Chondrocyte (in vitro differentiated cells): ENCODE measurements around the gene CSTPP1. TPM values are rescaled to one million over a fixed set of nuclear protein-coding genes. Genes with fewer than 3 reads are reported as not detected.
"Not testable (repeated sequence)": the region's sequence is repeated elsewhere in the genome, so short reads cannot be mapped to it uniquely, and the experiment has no call there.

Experiments
- DNase-seq: peaks from one replicate; pipeline ENCODE4 v3.0.0; 2021; ENCODE audit warnings: mixed read lengths, low spot score
- H3K27ac Mint-ChIP-seq: one replicate; pipeline ENCODE4 v1.8.0; 2021; ENCODE audit warnings: mild to moderate bottlenecking, moderate library complexity, mixed read lengths; ENCODE audit not compliant: unreplicated experiment
- H3K27me3 Mint-ChIP-seq: 2 replicates; pipeline ENCODE4 v1.8.0; 2021; ENCODE audit warnings: low read depth, mixed read lengths
- H3K36me3 Mint-ChIP-seq: 2 replicates; pipeline ENCODE4 v1.8.0; 2021; ENCODE audit warnings: low read depth, mixed read lengths
- H3K4me1 Mint-ChIP-seq: 2 replicates; pipeline ENCODE4 v1.8.0; 2021; ENCODE audit warnings: low read depth, mild to moderate bottlenecking, mixed read lengths
- H3K4me3 Mint-ChIP-seq: one replicate; pipeline ENCODE4 v1.8.0; 2021; ENCODE audit warnings: mild to moderate bottlenecking, moderate library complexity, mixed read lengths; ENCODE audit not compliant: unreplicated experiment
- H3K9me3 Mint-ChIP-seq: 2 replicates; pipeline ENCODE4 v1.8.0; 2021; ENCODE audit warnings: low read depth, mixed read lengths
- CTCF ChIP-seq: fragments of 200-600 bp; sonication (generic); IDR thresholded peaks from 2 replicates; pipeline ENCODE4 v1.5.0; 2021; ENCODE audit warnings: antibody characterized with exemption, mild to moderate bottlenecking, moderate library complexity
- total RNA-seq: library from RNA; stranded (reverse); gene quantifications from 3 replicates; pipeline ENCODE4 v1.2.1, GENCODE V29; 2021

CSTPP1 gene
- total RNA-seq, 1 donor from 2014 or later = 19.6 TPM

DNA sequence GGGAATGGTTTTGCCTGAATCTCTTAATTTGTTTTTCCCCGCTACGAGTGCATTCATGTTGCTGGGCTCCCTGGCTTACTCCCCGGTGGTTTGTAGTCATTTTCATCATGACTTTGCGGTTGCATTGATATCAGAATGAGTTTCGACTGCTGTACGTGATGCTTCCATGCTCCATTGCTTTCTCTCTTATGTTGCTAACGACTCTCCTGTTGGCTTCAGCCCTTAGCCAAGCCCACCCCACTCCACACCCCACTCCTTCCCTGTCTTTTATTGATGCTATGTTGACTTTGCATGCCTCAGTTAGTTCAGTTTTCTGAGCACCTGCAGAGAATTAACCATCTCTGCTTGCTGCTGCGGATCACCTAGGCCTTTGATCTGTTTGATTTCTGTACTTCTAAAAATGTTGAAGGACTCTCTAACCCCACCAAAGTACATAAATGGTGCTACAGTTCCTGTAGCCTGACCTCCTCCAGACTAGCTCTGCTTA is 174.8 kb downstream of the CSTPP1 start:
- TF ChIP-seq CTCF = no peak
- Mint-ChIP-seq H3K9me3 (no peaks in the 10 kb centered on the region), H3K27ac (no peak overlapping the region), H3K4me3 (no peak overlapping the region), H3K27me3 (no peaks in the 10 kb centered on the region), H3K36me3 (peaks cover 1% of the 10 kb centered on the region), H3K4me1 (peaks cover 7% of the 10 kb centered on the region)
- no peak for DNase-seq

DNA sequence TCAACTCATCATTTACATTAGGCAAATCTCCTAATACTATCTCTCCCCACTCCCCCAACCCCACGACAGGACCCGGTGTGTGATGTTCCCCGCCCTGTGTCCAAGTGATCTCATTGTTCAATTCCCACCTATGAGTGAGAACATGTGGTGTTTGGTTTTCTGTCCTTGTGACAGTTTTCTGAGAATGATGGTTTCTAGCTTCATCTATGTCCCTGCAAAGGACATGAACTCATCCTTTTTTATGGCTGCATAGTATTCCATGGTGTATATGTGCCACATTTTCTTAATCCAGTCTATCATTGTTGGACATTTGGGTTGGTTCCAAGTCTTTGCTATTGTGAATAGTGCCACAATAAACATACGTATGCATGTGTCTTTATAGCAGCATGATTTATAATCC is 176.4 kb downstream of the CSTPP1 start:
- H3K4me1 Mint-ChIP-seq, H3K27me3 Mint-ChIP-seq, H3K27ac Mint-ChIP-seq, H3K36me3 Mint-ChIP-seq, H3K9me3 Mint-ChIP-seq, DNase-seq, H3K4me3 Mint-ChIP-seq: not testable (repeated sequence)

GRCh38 chr11:47118958-47119688 is 182.6 kb downstream of the CSTPP1 start:
- not testable (repeated sequence) for H3K4me3 Mint-ChIP-seq

GRCh38 chr11:47121056-47121455 is 184.5 kb downstream of the CSTPP1 start:
- Mint-ChIP-seq H3K9me3 (no peaks in the 10 kb centered on the region), H3K36me3 (no peaks in the 10 kb centered on the region), H3K27ac (no peak overlapping the region), H3K4me1 (peaks cover 3% of the 10 kb centered on the region), H3K4me3 (no peak overlapping the region), H3K27me3 (no peaks in the 10 kb centered on the region)
- no peak for TF ChIP-seq CTCF
- no peak for DNase-seq

More at GRCh38 chr11:47118958-47119688, 182.6 kb downstream of the CSTPP1 start:
- H3K9me3 Mint-ChIP-seq, H3K4me1 Mint-ChIP-seq, H3K27ac Mint-ChIP-seq, H3K36me3 Mint-ChIP-seq, H3K27me3 Mint-ChIP-seq, DNase-seq: not testable (repeated sequence)

DNA sequence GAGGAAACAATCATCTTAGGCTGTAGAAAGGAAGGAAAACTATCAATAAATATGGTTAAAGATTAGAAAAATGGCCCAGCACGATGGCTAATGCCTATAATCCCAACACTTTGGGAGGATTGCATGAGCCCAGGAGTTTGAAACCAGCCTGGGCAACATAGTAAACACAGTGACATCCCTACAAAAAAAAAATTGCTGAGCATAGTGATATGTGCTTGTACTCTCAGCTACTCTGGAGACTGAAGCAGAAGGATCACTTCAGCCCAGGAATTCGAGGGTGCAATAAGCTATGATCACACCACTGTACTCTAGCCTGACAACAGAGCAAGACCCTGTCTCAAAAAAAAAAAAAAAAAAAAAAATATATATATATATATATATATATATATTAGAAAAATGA is 185.2 kb downstream of the CSTPP1 start:
- H3K4me3 Mint-ChIP-seq = no peak overlapping the region
- H3K4me1 Mint-ChIP-seq = peaks cover 3% of the 10 kb centered on the region
- no peak overlapping the region for H3K27ac Mint-ChIP-seq
- no peaks in the 10 kb centered on the region for H3K27me3 Mint-ChIP-seq
- H3K9me3 Mint-ChIP-seq = no peaks in the 10 kb centered on the region
- no peak for DNase-seq
- no peaks in the 10 kb centered on the region for H3K36me3 Mint-ChIP-seq
- no peak for TF ChIP-seq CTCF

- no peaks in the 10 kb centered on the region for H3K9me3 Mint-ChIP-seq
- no peak for TF ChIP-seq CTCF
- DNase-seq = no peak
These were observed 186.5 kb downstream of the CSTPP1 start for GRCh38 chr11:47123094-47123493.

More at GRCh38 chr11:47123094-47123493, 186.5 kb downstream of the CSTPP1 start:
- no peak overlapping the region for H3K4me3 Mint-ChIP-seq
- no peaks in the 10 kb centered on the region for H3K27me3 Mint-ChIP-seq
- no peaks in the 10 kb centered on the region for H3K36me3 Mint-ChIP-seq
- H3K27ac Mint-ChIP-seq = no peak overlapping the region
- peaks cover 3% of the 10 kb centered on the region for H3K4me1 Mint-ChIP-seq
